HG03025 (cell line): ENCODE results near the gene C1orf56.
A peak's percentile ranks its signal among the peaks of the same experiment; 100 is the strongest.

Experiments used
- ATAC-seq: cut with Tn5 transposase; IDR thresholded peaks from one replicate; pipeline ENCODE4 v1.9.1; 2021; ENCODE audit warnings: mild to moderate bottlenecking, moderate library complexity; ENCODE audit not compliant: unreplicated experiment, low FRiP score

C1orf56 gene

DNA sequence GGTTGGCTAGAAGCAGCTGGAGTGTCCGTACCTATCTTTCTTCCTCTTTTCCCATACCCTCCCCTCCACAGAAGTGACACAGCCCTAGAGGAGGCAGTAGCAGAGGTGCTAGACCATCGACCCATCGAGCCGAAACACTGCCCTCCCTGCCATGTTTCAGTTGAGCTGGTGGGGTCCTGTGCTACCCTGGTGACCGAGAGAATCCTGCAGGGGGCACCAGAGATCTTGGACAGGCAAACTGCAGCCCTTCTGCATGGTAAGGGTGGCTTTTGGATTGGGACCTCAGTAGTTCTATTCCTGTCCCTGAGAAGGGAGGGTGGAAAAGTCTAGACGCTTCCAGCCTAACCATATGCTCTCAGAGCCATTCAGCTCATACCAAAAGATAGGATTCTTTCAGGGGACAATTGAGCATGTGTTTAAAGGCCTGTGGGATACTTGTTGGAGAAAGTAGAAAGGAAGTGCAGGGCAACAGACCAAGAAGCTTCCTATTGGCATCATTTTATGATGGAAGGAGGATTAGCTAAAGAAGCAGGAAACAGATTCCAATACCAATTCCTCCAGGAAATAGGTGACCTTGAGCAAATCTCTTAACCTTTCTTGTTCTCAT, 22.9 kb upstream of the C1orf56 start:
- no peak for ATAC-seq

DNA sequence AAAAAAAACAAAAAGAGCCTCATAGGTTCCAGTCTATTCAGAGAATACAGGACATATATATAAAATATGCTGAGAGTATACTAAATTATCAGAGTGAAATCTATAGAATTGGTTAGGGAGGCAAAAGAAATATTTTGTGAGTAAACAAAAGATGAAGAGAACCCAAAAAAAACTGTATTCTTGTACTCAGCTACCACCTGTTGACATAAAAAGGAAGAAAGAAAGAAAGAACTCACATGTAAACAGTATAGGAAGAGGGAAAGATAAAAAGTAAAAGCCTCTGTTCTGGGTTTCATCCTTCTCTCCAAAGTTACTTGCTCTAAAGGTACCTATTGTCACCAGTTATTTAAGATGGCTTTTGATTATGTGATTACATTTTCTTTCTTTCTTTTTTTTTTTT, 21.1 kb upstream of the C1orf56 start:
- ATAC-seq: no peak

DNA sequence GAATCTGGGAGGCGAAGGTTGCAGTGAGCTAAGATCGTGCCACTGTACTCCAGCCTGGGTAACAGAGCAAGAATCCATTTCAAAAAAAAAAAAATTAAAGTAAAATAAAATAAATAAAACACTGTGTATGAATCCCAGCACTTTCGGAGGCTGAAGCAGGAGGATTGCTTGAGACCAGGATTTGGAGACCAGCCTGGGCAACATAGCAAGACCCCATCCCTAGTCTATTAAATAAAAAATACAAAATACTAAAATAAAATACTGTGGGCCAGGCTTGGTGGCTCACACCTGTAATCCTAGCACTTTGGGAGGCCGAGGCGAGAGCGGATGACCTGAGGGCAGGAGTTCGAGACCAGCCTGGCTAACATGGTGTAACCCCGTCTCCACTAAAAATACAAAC, 15.4 kb upstream of the C1orf56 start:
- ATAC-seq: no peak

DNA sequence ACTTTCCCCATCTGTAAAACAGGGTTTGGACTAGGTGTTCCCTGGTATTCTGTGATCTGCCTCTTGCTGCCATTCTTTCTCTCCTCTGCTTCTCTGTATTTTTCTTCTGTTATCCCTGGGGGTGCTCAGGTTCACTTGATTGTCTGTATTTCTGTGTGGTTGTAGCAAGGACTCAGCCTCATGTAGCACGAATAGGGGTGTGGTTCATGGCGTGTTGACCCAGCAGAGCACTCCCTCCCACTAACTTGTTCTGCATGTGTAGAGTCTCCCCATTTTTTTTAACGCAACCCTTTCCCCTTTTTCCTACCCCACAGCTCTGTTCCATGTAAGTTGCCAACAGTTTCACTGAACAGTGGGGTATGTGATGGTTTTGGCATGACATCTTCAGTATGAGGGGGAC, 12.4 kb upstream of the C1orf56 start:
- no peak for ATAC-seq

DNA sequence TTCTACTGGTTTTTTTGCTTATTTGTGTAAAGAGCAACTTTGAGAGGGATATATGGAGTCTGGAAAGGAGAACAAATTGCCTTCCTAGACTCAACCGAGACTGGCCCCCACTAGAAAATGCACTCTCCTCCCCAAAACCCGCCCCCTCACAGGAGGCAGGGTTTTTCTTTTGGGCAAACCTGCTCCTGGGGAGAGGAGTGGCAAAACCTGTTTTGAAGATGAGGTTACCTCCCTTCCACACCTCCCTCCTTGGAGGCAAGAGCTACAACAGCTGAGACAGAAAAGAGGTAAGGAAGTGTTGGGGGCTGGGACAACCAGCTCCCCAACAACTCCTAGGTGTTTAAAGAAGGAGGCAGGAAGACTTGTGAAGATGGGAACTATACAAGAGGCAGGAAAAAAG, 11.2 kb upstream of the C1orf56 start, which contains the start of gene BNIPL:
TSS of gene BNIPL (plus strand) at position 231 of the 400 bp plus-strand sequence. CDS start at position 371, 140 bp downstream.
- no peak for ATAC-seq

DNA sequence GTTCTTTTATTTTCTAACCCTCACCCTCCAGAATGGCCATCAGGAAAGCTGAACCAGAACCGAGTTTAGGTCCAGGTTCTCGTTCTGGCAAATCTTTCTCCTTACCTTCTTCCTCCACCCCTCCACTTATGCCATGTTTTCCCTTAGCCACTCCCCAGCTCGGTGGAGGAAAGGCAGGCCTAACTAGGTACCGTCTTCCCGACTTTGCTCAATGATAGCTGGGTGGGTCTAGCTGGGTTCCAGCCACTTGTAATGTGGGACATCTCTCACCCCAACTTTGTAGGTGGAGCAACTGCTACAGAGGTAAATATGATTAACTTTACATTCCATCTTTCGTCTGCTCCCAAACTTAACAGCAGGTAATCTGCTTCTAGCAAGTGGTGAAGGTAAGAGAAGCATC, 10.5 kb upstream of the C1orf56 start:
- no peak for ATAC-seq

DNA sequence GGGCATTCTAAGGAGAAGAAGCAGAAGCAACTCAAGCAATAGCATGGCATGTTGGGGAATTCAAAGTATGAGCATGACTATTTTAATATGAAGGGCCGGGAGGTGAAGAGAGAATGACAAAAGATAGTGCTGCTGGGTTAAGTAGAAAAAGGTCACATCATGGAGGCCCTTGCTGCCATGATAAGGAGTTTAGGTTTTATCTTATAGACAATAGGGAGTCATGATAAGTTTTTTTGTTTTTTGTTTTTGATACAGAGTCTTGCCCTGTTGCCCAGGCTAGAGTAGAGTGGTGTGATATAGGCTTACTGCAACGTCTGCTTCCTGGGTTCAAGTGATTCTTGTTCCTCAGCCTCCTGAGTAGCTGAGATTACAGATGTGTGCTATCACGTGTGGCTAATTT, 8.0 kb upstream of the C1orf56 start:
- no peak for ATAC-seq

DNA sequence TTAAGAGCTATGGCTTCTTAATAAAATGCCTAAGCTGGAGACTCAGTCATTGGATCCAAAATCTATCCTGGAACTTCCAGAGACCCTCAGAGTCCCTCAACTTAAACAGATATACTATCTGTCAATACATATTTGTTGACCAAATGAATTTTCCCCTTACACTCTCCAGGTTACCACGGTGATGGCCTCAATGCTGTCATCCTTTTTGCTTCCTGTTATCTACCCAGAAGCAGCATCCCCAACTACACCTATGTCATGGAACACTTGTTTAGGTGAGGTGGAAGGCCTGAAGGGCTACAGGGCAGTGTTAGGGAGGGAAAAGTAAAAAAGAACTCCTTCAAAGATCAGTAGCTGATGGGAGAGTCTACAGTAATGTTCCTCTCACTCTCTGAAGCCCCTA, 4.4 kb upstream of the C1orf56 start:
- ATAC-seq: no peak

DNA sequence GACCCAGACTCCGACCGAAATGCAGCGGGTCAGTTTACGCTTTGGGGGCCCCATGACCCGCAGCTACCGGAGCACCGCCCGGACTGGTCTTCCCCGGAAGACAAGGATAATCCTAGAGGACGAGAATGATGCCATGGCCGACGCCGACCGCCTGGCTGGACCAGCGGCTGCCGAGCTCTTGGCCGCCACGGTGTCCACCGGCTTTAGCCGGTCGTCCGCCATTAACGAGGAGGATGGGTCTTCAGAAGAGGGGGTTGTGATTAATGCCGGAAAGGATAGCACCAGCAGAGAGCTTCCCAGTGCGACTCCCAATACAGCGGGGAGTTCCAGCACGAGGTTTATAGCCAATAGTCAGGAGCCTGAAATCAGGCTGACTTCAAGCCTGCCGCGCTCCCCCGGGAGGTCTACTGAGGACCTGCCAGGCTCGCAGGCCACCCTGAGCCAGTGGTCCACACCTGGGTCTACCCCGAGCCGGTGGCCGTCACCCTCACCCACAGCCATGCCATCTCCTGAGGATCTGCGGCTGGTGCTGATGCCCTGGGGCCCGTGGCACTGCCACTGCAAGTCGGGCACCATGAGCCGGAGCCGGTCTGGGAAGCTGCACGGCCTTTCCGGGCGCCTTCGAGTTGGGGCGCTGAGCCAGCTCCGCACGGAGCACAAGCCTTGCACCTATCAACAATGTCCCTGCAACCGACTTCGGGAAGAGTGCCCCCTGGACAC, 534 bp downstream of the C1orf56 start:
- no peak for ATAC-seq

DNA sequence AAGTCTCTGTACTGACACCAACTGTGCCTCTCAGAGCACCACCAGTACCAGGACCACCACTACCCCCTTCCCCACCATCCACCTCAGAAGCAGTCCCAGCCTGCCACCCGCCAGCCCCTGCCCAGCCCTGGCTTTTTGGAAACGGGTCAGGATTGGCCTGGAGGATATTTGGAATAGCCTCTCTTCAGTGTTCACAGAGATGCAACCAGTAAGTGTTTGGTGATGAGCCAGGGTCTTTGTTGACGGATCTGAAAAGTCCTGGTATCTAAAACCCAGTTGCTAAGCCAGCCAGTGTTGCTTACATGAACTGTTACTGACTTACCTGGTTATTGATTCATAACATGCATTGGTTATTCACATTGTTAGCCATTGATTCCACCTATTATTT, 1.1 kb downstream of the C1orf56 start:
- ATAC-seq: no peak

DNA sequence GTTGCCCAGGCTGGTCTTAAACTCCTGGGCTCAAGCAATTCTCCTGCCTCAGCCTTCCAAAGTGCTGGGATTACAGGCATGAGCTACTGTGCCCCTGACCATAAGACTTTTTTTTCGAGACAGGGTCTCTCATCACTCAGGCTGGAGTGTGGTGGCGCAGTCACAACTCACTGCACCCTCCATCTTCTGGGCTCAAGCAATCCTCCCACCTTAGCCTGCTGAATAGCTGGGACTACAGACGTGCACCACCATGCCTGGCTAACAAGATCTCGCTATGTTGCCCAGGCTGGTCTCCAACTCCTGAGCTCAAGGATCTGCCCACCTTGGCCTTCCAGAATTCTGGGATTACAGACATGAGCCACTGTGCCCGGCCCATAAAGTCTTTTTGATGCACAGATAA, 1.9 kb downstream of the C1orf56 start:
- ATAC-seq: no peak

DNA sequence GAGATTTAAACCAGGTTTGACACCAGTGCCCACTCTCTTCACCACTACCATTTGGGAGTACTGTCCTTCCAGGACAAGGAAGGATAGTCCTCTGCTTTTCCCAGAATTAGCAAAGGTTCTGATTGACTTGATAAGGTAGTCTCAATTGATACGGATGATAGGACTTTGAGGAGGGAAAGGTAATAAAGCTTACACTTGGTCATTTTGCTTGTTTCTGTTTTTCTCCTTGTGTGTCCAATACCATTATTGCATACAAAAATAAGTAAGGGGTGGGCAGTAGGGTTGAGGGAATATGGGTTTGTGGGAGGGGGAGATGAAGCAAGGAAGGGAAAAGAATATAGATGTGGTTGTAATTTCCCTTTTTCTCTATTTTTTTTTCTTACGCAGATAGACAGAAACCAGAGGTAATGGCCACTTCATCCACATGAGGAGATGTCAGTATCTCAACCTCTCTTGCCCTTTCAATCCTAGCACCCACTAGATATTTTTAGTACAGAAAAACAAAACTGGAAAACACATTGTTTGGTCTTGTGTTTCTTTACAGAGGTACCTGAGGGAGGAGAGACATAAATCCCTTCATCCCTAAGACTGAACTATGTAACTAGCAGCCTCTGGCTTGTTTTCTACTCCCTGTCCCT, 2.6 kb downstream of the C1orf56 start:
- ATAC-seq: no peak

DNA sequence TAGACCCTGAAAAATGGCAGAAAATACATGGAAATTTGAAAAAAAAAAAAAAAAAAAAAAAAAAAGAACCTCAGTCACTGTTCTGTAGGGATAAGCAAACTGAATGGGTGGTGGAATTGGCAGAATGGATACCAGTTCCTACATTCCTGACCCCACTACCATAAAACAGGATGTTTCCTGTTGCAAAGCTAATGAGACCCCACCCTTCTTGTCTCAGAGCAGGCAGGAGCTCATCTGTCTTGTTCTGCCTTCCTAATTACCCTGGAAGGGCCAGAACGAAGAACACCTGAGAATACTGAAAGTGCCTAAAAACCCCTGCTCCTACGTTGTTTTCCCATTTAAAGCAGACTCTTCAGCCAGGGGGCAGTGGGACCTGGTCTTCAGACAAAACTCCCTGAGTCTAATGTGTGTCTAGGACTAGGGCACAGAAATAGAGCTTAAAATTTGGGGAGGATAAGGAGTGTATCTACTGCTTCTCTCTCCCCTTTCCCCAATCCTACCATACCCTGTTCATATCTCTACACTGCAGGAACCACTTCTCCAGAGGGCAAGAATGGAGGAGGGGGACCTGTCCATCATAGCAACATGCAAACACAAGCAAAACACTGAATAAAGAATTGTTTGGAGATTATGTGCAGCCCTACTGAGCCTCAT, 3.9 kb downstream of the C1orf56 start:
- no peak for ATAC-seq

DNA sequence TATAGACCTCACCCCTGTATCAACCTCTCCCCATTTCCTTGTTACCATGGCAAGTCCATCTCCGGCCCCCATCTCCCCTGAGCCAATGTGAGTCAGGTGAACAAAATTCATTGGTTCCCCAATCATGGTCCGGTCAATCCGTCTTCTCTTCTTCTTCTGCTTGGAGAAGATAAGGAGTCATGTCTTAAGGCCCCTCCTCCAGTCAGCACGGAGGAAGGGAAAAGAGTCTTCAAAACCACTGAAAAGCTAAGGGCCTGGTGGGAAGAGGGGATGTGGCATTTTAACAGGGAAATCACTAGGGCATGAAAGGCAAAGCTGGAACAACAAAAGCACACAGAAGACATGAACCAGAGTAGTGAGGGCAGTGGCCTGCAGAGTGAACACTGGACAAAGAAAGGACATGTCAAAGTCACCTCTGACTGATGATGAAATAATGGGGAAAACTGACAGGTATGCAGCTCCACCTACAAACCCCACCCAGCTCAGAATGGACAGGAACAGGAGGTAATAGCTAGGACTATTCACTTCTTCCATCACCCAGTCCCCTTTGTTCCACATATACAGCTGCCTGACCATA, 7.5 kb downstream of the C1orf56 start:
- ATAC-seq: no peak

DNA sequence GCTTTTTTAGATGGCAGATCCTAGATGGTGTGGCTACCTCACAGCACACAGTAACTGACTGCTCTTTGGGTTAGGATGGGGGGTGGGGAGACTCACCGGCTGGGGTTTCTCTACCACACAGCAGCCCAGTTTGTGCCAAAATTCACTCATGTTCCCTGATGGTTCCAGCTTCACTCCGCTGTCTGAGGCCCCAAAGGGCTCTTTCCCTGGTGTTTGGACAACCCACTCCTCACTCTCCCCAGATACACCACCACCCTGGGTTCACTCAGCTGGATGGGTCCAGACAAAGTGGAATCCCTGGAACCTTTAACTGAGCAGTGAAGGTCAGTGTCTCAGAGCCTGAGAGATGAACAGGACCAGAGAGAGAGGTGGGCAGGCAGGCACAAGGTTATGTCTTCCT, 8.0 kb downstream of the C1orf56 start:
- ATAC-seq: no peak

DNA sequence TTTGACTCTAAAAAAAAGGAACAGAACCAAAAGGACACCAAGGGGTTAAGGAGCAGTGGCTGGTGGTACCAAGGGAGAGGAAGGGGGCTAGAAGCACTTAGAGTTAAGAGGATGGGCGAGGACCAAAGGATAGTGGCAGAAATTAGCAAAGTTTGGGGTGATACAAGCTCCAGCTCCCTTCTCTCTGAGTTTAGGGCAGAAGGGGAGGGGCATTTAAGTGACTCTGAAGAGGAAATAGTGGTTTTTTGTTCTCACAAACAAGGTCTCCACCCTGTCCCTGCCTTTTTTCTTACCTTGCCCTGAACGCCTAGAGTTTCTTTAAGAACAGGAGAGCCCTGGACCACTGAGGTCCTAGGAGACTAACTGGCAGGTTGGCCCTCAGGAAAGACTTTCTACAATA, 8.6 kb downstream of the C1orf56 start:
- no peak for ATAC-seq

DNA sequence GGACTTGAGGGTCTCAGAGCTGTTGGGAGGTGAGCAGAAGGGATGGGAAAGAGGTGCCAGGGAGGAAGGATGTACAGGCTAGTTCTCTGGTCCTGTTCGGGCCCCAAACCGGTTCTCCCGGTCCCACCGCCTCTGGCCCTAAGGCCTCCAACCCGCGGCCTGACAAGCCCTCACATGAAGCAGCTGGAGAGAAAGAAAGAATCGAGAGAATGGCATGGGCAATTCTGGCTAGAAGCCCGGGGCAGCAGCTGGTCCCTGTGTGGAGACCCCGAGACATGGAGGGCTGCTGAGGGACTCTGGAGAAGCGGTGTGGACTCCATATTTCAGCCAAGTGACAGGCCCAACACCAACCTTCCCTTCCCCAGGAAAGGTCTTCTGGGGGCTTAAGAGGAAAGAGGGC, 11.1 kb downstream of the C1orf56 start:
- no peak for ATAC-seq

DNA sequence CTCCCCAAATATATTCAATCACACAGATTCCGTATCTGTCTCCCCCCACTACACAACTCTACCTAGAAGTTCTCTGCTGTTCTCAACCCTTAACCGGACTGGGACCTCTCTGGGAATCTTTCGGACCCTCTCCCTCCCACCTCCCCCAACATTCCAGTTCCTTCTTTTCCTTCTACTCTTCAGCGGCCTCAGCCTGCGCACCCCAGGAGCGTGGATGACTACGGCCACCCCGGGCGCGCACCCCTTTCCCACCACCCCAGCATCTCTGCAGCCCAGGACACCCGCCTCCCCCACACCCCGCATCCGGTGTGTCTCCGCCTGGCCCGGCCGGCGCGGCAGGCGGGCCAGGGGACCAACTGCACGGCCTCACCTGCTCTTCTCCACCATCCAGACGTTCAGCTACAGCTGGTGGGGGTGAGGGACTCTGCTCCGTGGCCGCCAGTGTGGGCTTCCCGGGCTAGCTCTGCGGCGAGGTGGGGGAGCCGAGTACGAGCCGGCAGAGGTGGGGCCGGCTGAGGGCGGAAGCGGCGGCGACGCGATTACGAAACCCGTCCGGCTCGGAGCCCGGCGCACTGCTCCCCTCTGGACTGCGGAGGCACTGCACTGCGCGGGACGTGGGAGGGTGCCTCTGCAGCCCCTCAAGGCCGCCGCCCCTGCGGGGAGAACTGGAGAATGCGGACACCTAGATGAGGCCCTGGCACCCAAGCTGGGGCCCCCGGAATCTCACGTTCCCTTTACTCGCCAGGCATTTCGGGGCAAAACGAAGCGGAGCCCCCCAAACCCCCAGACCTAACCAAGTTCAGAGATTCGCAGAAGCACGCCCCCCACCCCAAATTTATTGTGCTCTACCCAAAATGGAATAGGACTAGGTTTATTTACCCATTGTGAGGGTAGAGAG, 11.8 kb downstream of the C1orf56 start, which contains the start of gene CDC42SE1:
TSS of gene CDC42SE1 (minus strand) at position 514 of the 898 bp plus-strand sequence. CDS start 3,892 bp downstream, outside the sequence.
- peak; percentile 70 for ATAC-seq

DNA sequence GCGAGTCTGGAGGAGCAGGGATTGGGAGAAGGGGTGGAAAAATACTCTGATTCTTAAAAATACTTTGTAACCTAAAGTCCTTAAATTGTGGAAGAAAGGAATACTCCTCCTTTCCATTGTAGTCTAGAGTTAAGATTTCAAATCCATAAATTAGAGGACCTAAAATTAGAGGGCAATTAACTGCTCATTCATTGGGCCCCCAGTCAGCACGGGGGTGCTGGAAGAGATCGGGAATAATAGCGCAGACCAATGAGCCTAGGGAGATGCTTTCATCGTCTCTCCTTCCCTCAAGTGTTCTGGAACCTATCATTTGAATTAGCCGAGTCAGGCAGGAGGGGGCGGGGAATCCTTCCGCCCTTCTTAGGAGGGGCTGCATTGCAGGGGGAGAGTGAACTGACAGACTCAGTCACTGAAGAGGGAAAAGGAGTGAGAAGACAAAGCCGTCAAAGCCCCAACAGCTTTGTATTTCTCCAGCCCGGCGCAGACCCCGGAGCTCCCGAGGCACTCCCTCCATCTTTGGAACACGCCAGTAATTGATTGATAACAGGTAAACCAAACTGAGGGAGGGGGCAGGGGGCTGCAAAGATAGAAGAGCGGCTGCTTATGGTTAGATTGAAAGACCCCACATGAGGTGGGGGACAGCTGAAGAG, 12.6 kb downstream of the C1orf56 start, which contains the start of gene MLLT11:
TSS of gene MLLT11 (plus strand) at position 391 of the 650 bp plus-strand sequence. CDS start 6,828 bp downstream, outside the sequence.
- no peak for ATAC-seq
